Thoracic aorta (tissue), 2 donors: ENCODE data around the gene ANP32B. TPM values are rescaled to one million over a fixed set of nuclear protein-coding genes. Genes with fewer than 3 reads are reported as not detected.
"Not testable (repeated sequence)": the region's sequence is repeated elsewhere in the genome, so short reads cannot be mapped to it uniquely, and the experiment has no call there.

Experiments used
- ATAC-seq: fragments of 150-250 bp; one replicate; pipeline ENCODE4 v1.8.0; 2017; ENCODE audit warnings: low read depth; ENCODE audit not compliant: insufficient number of reproducible peaks, low FRiP score
- DNase-seq: peaks from one replicate; pipeline ENCODE4 v3.0.0-alpha.2; 2020; ENCODE audit warnings: low spot score
- H3K27ac ChIP-seq, 2 donors: fragments of 200-600 bp; sonication (generic); 1 replicate in 1 of 2; 2 replicates in 1 of 2; pipeline ENCODE4 v1.5.1; 2016; ENCODE audit warnings: mild to moderate bottlenecking in 2 of 2, moderate library complexity in 2 of 2
- H3K27me3 ChIP-seq: fragments of 200-600 bp; sonication (generic); replicated peaks from 2 replicates; pipeline ENCODE4 v1.6.0; 2016; ENCODE audit warnings: mild to moderate bottlenecking; ENCODE audit not compliant: insufficient read depth
- H3K36me3 ChIP-seq: fragments of 200-600 bp; sonication (generic); one replicate; pipeline ENCODE4 v1.5.1; 2016
- H3K4me1 ChIP-seq, 2 donors: fragments of 200-600 bp; sonication (generic); 1 replicate in 1 of 2; 2 replicates in 1 of 2; pipeline versions ENCODE4 v1.5.1 to v1.6.0; 2016; ENCODE audit warnings: low read depth in 2 of 2, mild to moderate bottlenecking in 1 of 2; ENCODE audit not compliant: control insufficient read depth in 1 of 2
- H3K4me3 ChIP-seq: fragments of 200-600 bp; sonication (generic); 2 replicates; pipeline ENCODE4 v1.5.1; 2016; ENCODE audit warnings: mild to moderate bottlenecking
- H3K9me3 ChIP-seq: fragments of 200-600 bp; sonication (generic); 2 replicates; pipeline ENCODE4 v1.5.1; 2016
- total RNA-seq, 2 donors: library from RNA; depleted of rRNA; stranded (reverse); fragments of >200 nt; gene quantifications; one replicate each; pipeline versions ENCODE4 v1.1.0 to v1.2.3, GENCODE V29; 2016
- TF ChIP-seq, protein P1 (sequence below): fragments of 200-600 bp; sonication (generic); IDR thresholded peaks from one replicate; pipeline ENCODE4 v1.5.1; 2019; ENCODE audit warnings: antibody characterized with exemption

ANP32B gene
- total RNA-seq, 2 donors from 2014 or later, result 23.3 to 65.7 TPM

DNA sequence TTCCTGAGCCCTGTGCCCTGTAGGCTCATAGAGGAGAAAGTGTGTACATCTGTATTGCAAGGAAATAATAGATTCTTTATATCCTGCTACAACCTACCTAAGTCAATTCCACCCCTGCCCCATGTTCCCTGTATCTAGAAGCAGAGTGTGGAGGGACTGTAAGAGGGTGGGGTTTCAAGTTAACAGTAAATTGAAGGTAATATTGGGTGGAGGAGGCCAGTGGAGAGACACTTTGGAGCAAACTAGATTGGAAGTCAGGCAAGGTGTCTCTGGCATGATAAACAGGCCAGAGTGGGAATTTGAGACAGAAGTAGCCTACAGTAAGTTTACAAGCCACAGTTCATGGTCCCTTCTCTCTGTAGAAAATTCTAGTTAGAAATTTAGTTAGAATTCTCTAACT is 42.9 kb upstream of the ANP32B start:
- TF ChIP-seq, protein P1, sequence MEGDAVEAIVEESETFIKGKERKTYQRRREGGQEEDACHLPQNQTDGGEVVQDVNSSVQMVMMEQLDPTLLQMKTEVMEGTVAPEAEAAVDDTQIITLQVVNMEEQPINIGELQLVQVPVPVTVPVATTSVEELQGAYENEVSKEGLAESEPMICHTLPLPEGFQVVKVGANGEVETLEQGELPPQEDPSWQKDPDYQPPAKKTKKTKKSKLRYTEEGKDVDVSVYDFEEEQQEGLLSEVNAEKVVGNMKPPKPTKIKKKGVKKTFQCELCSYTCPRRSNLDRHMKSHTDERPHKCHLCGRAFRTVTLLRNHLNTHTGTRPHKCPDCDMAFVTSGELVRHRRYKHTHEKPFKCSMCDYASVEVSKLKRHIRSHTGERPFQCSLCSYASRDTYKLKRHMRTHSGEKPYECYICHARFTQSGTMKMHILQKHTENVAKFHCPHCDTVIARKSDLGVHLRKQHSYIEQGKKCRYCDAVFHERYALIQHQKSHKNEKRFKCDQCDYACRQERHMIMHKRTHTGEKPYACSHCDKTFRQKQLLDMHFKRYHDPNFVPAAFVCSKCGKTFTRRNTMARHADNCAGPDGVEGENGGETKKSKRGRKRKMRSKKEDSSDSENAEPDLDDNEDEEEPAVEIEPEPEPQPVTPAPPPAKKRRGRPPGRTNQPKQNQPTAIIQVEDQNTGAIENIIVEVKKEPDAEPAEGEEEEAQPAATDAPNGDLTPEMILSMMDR, result no peak
- H3K4me3 ChIP-seq, result no peak overlapping the region
- no peak overlapping the region for H3K27ac ChIP-seq
- H3K9me3 ChIP-seq, result no peaks in the 10 kb centered on the region
- no peaks in the 10 kb centered on the region for H3K36me3 ChIP-seq
- no peak for DNase-seq
- H3K27me3 ChIP-seq, result no peaks in the 10 kb centered on the region
- no peaks in the 10 kb centered on the region for H3K4me1 ChIP-seq
- ATAC-seq, result no peak

DNA sequence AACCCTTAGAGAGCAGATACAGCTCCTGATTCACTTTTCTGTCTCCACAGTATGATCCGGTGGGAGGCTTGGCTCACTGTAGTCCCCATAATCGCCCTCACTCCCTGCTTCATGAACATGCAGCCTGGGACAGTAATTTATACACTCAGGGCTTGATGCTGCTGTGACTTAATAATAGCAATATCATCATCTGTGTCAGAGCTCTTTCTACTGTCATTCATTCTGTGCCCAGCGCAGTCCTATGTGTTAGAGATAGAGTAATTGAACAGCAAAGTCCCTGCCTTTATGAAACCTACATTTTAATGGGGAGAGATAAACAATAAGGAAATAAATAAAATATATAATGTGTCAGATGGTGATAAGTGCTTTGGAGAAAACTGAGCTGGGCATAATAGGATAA is 42.4 kb upstream of the ANP32B start:
- H3K4me3 ChIP-seq, result no peak overlapping the region
- H3K36me3 ChIP-seq, result no peaks in the 10 kb centered on the region
- no peaks in the 10 kb centered on the region for H3K9me3 ChIP-seq
- no peak for ATAC-seq
- H3K27ac ChIP-seq, result no peak overlapping the region
- no peaks in the 10 kb centered on the region for H3K27me3 ChIP-seq
- DNase-seq, result no peak
- TF ChIP-seq, protein P1, result no peak
- no peaks in the 10 kb centered on the region for H3K4me1 ChIP-seq

DNA sequence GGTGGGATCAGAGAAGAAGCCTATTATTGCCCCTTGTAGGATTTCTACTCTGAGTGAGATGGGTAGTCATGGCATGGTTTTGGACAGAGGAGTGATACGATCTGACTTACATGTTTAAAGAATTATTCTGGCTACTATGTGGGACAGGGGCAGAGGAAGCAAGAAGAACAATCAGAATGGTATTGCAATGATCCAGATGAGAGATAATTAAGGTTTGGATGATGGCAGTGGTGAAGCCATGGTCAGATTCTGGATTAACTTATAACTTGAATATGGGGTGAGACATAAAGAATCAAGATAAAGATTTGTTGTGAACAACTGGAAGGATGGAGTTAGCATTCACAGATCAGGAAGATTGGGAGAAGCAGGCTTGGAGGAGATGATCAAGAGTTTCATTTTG is 41.8 kb upstream of the ANP32B start:
- Histone ChIP-seq H3K27ac (no peak overlapping the region), H3K36me3 (no peaks in the 10 kb centered on the region), H3K4me3 (no peak overlapping the region), H3K27me3 (no peaks in the 10 kb centered on the region), H3K4me1 (no peaks in the 10 kb centered on the region), H3K9me3 (no peaks in the 10 kb centered on the region)
- TF ChIP-seq, protein P1, result no peak
- DNase-seq (no peak), ATAC-seq (no peak)

DNA sequence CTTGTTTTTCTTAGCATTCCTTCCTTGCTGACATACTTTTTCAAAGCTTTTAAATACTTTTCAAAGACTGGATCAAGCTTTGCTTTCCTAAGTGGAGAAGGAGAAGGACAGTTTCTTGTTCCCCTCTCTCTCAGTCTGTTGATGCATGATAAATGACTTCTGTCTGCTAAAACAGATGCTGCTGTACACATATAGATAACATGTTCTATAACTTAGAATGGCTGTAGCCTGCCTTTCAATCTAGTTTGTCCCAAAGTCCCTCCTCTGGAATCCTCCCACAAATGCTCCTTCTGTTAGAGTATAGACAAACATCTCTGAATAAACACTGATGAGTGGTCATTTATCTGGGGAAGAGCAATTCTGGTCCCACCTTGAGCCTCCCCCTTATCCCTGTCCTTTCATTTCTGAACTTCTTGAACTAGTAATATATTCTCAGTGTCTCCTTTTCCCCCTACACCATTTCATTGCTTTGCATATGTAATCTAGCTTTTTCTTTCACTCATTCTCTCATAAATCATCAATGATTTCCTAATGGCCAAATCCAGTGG is 39.8 kb upstream of the ANP32B start:
- Histone ChIP-seq H3K4me3 (no peak overlapping the region), H3K27ac (no peak overlapping the region), H3K9me3 (no peaks in the 10 kb centered on the region), H3K36me3 (no peaks in the 10 kb centered on the region), H3K27me3 (no peaks in the 10 kb centered on the region), H3K4me1 (no peaks in the 10 kb centered on the region)
- TF ChIP-seq, protein P1, result no peak
- DNase-seq, result no peak
- no peak for ATAC-seq

DNA sequence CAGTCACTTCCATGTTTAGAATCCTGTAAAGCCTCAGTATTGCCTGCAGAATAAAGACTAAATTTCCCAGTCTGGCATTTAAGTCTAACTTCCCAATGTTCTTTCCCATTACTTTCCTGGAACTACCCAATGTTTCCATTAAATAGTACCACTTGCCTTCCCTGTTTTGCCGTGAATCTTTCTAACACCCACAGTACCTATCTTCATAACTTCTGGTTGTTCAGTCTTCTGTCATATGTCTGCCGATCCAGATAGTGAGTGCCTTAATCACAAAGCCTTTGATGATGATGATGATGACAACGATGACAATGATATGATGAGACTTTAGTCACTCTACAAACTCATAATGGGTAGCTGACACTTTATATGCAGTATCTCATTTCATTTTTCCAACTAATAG is 38.5 kb upstream of the ANP32B start:
- Histone ChIP-seq H3K36me3 (no peaks in the 10 kb centered on the region), H3K27me3 (no peaks in the 10 kb centered on the region), H3K4me3 (no peak overlapping the region), H3K27ac (no peak overlapping the region), H3K4me1 (no peaks in the 10 kb centered on the region), H3K9me3 (no peaks in the 10 kb centered on the region)
- TF ChIP-seq, protein P1, result no peak
- DNase-seq, result no peak
- ATAC-seq, result no peak

DNA sequence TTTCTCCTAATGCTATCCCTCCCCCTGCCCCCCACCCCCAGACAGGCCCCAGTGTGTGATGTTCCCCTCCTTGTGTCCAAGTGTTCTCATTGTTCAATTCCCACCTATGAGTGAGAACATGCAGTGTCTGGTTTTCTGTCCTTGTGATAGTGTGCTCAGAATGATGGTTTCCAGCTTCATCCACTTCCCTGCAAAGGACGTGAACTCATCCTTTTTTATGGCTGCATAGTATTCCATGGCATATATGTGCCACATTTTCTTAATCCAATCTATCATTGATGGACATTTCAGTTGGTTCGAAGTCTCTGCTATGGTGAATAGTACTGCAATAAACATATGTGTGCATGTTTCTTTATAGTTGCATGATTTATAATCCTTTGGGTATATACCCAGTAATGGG is 37.7 kb upstream of the ANP32B start:
- not testable (repeated sequence) for H3K27me3 ChIP-seq, H3K4me1 ChIP-seq, ATAC-seq, H3K4me3 ChIP-seq, DNase-seq, H3K9me3 ChIP-seq, H3K36me3 ChIP-seq, H3K27ac ChIP-seq

DNA sequence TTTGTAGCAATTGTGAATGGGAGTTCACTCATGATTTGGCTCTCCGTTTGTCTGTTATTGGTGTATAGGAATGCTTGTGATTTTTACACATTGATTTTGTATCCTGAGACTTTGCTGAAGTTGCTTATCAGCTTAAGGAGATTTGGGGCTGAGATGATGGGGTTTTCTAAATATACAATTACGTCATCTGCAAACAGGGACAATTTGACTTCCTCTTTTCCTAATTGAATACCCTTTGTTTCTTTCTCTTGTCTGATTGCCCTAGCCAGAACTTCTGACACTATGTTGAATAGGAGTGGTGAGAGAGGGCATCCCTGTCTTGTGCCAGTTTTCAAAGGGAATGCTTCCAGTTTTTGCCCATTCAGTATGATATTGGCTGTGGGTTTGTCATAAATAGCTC is 36.0 kb upstream of the ANP32B start:
- H3K4me1 ChIP-seq, H3K27ac ChIP-seq, H3K36me3 ChIP-seq, H3K27me3 ChIP-seq, ATAC-seq, DNase-seq, H3K4me3 ChIP-seq, H3K9me3 ChIP-seq: not testable (repeated sequence)

DNA sequence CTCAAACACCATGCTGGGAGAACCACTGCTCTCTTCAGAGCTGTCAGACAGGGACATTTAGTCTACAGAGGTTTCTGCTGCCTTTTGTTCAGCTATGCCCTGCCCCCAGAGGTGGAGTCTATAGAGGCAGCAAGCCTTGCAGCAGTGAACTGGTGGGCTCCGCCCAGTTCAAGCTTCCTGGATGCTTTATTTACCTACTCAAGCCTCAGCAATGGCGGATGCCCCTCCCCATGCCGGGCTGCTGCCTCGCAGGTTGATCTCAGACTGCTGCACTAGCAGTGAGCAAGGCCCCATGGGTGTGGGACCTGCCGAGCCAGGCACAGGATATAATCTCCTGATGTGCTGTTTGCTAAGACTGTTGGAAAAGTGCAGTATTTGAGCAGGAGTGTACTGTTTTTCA is 32.3 kb upstream of the ANP32B start:
- H3K36me3 ChIP-seq, H3K27ac ChIP-seq: not testable (repeated sequence)

More for the DNA sequence above, 32.3 kb upstream of the ANP32B start:
- not testable (repeated sequence) for ATAC-seq, DNase-seq, H3K9me3 ChIP-seq, H3K4me3 ChIP-seq, H3K27me3 ChIP-seq, H3K4me1 ChIP-seq
